Stimulated activated CD4-positive, alpha-beta T cell treated with anti-CD3 and anti-CD28 coated beads, TNF-alpha, amount 100 ng/mL, for 1 hour (primary cell): Measurements from ENCODE around the gene GPR17.

Experiments used
- DNase-seq, 3 donors: peaks; one replicate each; pipeline ENCODE4 v3.0.0-alpha.2; 2020; ENCODE audit warnings: low read depth in 3 of 3, low spot score in 1 of 3

Gene GPR17

DNA sequence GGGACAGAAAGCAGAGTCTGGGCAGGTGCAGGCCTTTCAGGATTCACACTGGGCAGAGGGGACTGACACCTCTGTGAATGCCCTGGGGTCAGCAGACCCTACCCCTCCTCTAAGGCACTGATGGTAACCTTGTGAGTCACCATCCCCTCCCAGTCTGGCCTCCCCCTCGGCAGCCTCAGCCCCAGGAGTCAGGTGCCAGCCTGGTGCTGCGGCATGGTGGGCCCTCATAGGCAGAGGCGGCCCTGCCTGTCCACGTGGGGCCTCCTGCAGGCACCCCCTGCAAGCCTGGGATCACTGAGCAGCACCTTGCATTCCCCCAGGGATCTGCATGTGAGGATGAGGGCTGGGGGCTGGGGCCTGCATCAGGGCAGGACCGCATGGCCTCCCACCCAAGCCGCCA is 4.8 kb upstream of the GPR17 start:
- no peak for DNase-seq

DNA sequence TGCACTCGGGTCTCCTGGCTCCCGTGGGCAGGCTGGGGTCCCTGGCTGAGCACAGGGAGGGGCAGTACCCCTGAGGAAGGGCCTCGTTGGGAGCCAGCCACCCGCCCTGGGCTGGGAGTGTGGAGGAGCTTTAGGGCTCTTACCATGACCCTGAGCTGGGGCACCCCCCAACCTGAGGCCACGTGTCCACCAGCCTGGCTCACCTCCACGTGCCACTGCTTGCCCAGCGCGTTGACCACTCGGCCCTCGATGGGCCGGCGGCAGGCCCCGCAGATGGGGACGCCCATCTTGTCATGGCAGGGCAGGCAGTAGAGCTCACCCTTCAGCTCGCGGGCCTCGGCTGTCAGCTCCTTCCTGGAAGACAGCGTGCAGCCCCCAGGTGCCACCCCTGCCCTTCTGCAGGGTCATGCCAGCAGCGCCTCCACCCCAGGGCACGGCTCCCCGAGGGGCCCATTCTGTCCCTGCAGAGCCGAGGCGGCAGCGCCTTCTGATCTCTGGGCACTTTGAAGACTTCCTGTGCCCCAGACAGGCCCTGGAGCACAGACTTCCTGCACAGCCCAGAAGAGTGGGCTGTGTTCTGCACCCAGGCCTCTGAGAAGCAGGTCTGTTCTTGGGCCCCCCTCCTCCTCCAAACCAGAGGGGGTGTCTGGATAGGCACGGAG is 4.0 kb upstream of the GPR17 start:
- peak in 2 of 3 donors; percentile 22 to 31 for DNase-seq

DNA sequence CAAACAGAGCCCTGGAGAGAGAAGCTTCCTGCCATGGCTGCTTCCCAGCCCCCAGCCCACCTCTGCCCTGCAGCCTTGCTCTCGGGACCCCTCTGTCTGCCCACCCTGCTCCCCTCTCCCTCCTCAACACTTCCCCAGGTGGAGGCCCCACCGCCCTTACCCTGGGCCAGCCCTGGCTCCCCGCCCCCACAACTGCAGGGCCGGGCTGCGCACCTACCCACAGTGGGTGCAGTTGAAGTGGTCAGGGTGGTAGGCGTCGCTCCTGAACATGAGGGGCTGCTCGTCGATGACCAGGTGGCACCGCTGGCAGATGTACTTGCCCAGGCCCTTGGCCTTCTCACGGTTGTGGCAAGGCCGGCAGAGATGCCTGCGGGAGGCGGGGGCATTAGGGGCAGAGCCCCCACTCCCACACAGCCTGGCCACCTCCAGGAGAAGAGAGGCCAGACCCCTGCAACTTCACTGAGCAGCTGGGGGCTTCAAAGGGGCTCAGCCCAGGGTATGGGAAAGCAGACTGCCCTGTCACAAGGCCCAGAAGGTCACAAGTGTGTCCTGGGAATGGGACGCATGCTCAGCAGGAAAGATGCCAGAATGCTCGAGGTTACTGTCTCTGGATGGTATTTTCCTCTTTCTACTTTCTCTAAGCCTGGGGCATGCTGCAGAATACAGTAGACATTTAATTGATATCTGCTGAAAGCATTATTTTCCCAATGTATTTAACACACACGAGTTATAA is 3.1 kb upstream of the GPR17 start:
- DNase-seq = no peak

DNA sequence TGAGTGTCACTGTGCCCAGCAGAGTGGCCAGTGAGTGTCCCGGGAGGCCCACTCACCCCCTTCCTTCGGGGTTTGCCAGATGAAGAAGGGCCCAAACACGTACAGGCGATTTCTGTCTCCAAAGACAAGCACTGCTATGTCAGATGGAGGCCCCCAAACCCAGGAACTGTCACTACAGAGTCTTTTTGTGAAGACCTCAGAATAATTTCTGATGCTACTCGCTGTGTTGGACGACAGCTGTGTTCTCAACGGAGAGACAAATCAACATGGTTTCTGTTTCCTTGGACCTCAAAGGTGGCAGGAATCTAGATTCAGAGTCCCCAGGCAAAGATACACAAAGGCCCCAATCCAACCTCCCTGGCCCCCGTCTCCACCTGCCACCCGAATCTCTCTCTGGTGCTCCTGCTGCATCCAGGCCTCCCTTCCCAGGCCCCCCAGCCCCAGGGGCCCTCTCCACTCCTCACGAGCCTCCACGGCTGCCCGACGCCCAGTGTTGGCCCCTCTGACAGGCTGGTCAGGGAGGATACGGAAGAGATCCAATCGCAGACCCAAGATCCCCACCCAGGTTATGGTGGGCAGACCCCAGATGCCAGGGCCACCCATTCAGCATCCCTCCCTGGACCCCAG is 2.4 kb upstream of the GPR17 start:
- DNase-seq = no peak

DNA sequence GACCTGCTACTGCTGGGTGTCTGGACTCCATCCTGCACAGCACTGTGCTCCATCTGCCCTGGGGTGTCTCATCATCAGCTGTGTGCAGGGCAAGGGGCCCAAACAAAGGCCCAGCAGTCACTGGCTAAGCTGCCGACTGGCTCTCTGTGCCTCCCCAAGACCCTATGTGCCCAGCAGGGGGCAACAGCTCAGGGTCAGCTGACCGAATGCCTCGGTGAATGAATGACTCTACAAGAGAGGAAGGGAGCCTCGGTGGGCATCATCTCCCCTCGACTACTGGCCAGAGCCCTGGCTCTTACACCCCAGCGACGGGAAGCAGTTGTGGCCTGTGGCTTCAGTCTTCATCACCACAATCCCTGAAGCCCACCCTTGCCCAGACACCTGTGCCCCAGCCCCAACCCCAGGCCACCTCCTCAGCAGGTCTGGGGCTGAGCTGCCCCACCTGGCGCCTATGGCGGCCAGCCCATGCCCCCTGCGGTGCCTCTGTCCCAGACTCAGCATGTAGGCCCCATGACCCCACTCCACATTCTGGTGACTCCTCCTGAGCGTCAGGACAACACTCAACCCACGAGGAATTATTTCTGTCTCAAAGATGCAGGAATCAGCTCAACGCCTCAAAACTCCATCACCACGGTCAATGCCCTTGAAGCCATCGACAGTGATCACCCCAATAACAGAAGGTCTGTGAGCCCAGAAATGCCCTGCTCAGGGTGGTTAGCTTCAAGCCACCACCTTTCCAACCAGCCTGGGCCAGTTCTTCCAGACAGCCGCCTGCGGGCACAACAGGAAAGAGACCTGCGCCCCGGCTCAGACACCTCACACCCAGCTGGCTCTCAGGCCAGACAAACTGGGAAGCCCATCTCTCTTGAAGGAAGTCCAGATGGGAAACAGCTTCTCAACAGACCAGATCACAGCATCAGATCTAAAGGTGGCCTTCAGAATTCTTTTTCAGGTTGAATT is 1.6 kb upstream of the GPR17 start:
- no peak for DNase-seq

DNA sequence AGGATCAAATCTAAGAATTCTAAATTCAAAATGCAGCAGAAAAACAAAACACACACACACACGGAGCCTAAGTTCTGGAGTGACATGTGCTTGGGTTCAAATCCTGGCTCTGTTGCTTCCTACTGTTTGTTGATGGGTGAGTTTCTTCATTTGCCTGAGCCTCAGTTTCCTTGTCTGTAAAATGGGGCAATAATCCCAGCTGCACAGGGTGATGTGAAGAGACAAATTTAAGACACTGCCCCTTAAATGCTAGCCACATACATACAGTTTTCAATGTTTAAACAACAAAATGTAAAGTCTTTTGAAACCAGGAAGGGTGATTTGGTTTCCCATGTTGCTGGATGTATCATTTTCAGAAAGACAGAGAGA is 943 bp upstream of the GPR17 start:
- no peak for DNase-seq

DNA sequence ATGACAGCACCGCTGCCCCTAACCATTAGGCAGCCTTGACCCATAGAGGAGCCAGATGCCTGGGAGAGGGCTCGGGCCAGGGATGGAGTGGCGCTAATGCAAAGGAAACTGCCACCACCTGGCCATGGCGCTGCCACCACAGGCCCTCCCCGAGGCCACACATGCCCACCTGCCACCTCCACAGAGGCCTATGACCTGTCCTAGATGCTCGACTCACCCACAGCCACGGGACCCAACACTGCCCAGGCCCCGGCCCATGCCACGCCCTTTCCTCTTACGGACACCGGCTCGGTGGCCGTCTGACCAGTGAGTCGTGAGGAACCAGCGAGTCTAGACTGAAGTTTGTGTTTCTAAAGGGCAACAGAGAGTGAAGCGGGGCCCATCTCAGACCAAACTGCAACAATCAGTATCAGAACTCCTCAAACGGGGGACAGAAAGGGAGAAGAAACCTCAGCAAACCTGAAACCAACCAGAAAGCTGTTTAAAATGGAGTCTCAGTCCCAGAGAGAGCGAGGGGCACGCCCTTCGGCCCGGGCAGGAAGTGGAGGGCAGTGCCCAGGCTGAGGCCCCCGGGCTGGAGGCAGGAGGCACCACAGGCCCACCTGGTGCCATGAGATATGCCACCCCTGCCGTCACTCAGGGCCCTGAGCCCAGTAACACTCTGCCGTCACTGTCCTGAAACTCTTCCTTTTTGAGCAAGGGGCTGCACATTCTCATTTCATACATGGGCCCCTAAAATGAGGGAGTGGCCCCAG is 711 bp downstream of the GPR17 start:
- DNase-seq = no peak

DNA sequence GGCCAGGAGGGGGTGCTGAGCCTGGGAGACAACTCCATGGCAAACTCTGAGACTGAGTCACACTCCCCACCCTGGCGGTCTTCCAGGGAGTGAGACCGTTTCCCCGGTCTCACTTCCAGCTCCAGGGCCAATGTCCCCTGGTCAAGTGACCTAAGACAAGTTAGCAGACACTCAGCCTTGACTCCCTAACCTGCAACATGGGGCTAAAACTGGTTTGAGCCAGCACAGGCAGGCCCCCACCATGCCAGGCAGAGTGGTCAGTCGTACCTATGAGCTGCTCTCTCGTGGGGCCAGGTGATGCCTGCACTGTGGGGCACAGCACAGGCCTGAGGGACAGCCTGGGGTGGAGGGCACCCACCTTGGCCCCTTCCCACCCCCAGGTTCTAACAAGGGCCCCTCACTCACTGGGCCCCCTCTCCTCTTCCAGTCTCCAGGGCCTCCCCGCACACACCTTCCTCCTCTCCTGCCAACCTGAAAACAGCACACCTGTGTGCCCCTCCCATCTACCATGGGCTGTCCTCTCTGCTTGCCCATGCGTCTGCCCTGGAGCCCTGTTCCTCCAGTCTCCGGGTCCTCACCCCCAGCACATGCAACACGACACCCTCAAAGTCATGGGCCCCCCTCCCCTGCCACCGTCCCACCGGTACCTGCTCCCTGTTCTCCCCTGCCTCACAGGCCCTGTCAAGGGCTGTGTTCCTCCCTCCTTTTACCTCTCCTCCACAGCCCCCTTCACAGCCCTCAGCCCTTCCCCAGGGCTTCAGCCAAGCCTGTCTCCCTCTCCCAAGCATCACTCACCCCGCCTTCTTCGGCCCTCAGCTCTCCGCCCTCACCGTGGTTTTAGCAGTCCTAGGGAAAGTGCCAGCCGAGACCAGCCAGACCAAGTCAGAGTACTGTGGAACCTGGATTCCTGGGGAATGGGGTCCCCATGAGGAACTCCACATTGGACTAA is 1.6 kb downstream of the GPR17 start:
- no peak for DNase-seq

DNA sequence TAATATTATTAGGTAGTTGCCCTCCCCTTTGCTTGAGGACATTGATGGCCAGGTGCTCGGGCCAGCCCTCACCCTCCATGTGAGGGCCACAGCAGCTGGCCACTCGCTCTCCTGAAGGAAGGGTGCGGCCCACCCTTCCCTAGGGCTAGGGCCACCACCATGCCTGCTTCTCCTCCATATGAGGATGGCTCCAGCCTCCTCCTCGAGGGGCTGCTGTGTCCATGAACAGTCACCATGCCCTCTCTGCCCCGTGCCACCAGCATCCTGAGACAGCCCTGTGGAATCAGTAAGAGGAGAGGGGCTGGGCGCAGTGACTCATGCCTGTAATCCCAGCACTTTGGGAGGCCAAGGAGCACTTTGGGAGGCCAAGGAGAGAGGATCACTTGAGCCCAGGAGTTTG is 2.4 kb downstream of the GPR17 start:
- DNase-seq = no peak

DNA sequence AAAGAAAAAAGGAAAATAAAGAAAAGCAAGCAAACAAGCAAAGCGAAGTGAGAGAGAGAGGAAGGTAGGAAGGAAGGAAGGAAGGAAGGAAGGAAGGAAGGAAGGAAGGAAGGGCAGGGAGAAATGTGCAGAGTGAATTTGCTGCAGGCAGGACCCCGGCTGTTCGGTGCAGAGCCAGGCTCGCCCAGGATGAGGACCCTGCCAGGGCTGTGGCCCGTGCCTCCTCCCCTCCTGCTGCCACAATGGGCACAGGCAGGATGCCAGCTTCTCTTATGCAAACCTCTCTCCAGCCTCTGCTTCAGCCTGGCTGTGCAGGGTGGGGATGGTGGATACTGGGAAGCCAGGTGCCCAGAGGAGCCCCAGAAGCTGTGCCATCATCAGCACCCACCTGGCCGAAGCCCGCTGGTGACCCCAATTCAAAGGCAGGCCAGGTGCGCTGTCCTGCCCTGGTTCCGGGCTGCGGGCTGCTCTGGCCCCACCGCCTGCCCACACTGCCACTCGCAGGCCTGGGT is 3.2 kb downstream of the GPR17 start:
- DNase-seq = no peak

DNA sequence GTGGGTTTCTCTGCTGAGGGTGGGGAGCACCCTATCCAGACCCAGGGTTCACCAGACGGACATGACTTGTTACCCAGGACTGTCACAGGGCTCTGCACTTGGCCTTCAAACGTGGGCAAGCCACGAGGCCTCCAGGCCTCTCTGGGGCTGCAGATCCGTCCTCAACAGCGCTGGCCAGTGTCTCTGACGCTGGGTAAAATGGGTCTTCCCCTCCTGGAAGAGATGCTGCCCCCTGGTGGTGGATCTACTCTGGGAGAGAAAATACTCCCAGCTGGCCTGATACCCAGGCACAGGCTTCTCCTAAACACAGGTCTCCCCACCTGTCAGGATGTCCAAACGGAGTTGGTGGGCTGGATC is 3.7 kb downstream of the GPR17 start:
- DNase-seq = peak; percentile 63 to 71 (median 67)

DNA sequence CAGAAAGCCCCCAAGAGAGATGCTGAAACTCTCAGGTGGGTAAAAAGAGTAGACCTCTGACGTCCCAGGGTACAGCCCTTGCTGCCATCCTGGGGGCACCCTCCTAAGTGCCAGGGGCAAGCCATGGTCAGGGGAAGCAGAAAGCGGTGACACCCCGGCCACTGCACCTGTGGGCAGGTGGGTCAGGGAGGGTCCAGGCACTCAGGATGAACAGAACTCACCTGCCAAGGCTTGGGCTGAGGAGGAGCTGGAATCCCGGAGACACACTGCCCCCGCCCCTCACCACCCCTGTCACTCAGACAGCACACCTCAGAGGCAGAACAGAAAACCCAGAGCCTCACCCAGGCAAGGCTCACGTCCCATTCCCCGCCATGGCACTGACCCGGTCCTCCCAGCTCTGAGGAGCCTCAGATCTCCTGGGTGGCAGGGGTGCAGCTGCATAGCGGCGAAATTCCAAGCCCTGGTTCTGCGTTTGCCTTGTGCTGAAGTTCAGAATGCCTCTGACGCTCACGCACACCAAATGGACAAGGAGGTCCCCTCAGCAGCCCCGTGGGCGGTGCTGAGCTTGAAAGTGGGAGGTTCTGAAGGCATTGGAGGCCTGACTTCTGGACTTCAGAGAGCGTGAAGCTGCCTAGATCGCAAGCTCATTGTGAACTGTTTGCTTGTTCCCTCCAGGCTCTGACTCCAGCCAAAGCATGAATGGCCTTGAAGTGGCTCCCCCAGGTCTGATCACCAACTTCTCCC is 4.3 kb downstream of the GPR17 start:
- DNase-seq = no peak

DNA sequence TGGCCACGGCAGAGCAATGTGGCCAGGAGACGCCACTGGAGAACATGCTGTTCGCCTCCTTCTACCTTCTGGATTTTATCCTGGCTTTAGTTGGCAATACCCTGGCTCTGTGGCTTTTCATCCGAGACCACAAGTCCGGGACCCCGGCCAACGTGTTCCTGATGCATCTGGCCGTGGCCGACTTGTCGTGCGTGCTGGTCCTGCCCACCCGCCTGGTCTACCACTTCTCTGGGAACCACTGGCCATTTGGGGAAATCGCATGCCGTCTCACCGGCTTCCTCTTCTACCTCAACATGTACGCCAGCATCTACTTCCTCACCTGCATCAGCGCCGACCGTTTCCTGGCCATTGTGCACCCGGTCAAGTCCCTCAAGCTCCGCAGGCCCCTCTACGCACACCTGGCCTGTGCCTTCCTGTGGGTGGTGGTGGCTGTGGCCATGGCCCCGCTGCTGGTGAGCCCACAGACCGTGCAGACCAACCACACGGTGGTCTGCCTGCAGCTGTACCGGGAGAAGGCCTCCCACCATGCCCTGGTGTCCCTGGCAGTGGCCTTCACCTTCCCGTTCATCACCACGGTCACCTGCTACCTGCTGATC is 4.9 kb downstream of the GPR17 start:
- no peak for DNase-seq

DNA sequence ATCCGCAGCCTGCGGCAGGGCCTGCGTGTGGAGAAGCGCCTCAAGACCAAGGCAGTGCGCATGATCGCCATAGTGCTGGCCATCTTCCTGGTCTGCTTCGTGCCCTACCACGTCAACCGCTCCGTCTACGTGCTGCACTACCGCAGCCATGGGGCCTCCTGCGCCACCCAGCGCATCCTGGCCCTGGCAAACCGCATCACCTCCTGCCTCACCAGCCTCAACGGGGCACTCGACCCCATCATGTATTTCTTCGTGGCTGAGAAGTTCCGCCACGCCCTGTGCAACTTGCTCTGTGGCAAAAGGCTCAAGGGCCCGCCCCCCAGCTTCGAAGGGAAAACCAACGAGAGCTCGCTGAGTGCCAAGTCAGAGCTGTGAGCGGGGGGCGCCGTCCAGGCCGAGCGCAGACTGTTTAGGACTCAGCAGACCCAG is 5.4 kb downstream of the GPR17 start:
- DNase-seq = no peak

DNA sequence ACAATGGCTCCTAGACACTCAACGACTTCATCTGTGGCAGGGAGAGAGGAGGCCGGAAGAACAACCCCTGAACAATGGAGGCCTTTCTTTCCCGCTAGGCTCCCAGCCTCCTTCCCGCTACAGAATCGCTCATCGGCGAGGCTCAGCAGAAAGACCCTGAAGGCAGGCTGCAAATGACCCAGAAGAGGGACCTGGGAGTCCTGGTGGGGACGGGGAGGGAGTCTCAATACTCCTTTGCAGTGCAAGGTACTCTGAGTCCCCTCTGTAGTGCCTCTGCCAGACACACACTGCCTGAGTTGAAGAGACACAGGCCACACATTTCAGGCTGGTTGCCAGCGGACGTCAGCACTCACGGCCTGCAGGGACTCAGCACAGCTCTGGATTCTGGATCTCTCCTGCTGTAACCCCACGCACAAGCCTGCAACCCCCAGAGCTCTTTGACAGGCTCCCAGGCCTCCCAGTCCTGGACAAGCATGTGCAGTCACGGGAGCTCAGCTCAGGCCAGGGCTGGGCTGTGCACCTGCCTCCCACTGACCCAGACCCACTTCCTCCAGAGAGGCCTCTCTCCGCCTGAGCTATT is 6.1 kb downstream of the GPR17 start:
- no peak for DNase-seq

DNA sequence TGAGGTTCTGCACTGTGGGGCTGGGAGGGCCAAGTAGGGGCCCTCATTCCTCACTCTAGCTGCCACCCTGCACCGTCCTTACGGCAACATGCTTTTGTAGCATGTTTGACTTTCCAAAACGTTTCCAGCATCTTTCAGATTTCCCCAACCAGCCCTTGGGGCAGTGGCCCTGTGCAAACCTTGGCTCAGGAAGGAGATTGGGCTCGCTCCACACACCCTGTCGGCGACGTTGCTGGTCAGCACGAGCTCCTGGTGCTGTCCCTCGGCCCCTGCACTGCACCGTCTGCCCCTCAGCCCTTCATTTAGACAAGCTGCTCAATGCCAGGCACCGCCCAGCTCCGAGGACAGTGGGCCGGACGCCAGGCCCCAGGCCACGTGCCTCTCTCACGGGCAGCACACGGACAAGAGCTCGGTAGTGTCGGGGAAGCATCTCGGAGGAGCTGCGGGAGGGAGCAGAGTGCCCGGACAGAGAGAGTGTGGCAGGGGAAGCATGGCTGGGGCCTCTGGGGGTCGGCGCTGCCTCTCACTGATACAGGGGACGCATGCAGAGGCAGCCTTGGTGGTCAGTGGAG is 6.9 kb downstream of the GPR17 start:
- DNase-seq = no peak

DNA sequence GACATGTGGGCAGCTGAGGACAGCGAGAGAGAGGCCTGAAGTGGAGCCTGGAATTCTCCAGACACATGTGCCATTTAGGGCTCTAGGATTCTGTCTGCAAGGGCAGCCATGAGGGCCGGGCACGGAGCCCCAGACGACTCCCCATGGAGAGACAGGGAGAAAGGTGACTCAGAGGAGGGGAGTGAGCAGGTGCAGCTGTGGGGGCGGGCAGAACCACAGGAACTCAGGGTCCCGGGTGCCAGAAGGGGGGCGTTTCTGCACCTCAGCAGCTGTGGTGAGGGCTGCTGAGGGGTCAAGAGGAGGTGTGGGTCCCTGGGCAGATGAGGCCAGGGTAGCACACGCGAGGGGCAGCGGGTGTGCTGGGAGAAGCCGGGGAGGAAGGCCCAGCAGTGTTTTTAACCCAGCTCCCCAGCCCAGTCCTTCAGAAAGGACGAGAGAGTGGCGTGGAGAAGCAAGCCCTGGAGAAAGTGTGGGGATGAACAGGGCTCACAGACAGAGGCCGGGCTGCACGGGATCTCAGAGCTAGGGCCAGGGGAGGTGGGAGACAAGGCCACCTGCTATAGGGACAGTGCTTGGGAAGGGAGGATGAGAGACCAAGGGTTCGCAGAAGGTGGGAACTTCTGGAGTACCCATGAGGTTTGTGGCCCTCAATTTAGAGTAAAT is 7.6 kb downstream of the GPR17 start:
- no peak for DNase-seq
